Subcutaneous adipose tissue (tissue), 4 donors: ENCODE measurements around the gene DDO. TPM values are rescaled to one million over a fixed set of nuclear protein-coding genes. Genes with fewer than 3 reads are reported as not detected.

ENCODE experiments used
- total RNA-seq, 4 donors: library from RNA; depleted of rRNA; stranded (reverse); fragments of >200 nt; gene quantifications; one replicate each; pipeline ENCODE4 v1.1.0, GENCODE V29; 2016
- TF ChIP-seq, protein P1 (sequence below): fragments of 450-650 bp; IDR thresholded peaks from one replicate; pipeline ENCODE4 v1.5.1; 2016; ENCODE audit warnings: low read depth, mild to moderate bottlenecking, control low read depth, antibody characterized with exemption, moderate library complexity

The DDO gene
- total RNA-seq, 4 donors from 2014 or later = 1.3 to 5.6 (median 2.2) TPM

DNA sequence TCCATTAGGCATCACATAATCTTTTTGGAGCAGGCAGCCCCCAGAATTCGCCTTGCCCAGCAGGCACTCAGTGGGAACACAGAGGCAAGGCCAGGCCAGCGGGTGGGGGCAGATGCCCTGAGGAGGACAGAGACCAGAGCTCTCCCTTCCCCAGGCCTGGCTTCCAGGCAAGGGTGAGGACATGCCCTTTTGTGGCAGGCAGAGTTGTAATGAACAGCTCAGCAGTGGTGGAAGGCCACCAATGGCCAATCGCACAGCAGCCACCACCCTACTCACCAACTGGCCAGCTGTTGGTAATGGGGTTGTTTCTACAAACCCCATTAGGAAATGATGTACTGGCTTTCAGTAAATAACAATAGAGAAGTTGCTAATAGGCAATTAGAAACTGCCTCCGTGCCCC lies 15.4 kb upstream of the DDO start:
- TF ChIP-seq, protein P1, sequence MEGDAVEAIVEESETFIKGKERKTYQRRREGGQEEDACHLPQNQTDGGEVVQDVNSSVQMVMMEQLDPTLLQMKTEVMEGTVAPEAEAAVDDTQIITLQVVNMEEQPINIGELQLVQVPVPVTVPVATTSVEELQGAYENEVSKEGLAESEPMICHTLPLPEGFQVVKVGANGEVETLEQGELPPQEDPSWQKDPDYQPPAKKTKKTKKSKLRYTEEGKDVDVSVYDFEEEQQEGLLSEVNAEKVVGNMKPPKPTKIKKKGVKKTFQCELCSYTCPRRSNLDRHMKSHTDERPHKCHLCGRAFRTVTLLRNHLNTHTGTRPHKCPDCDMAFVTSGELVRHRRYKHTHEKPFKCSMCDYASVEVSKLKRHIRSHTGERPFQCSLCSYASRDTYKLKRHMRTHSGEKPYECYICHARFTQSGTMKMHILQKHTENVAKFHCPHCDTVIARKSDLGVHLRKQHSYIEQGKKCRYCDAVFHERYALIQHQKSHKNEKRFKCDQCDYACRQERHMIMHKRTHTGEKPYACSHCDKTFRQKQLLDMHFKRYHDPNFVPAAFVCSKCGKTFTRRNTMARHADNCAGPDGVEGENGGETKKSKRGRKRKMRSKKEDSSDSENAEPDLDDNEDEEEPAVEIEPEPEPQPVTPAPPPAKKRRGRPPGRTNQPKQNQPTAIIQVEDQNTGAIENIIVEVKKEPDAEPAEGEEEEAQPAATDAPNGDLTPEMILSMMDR = no peak

DNA sequence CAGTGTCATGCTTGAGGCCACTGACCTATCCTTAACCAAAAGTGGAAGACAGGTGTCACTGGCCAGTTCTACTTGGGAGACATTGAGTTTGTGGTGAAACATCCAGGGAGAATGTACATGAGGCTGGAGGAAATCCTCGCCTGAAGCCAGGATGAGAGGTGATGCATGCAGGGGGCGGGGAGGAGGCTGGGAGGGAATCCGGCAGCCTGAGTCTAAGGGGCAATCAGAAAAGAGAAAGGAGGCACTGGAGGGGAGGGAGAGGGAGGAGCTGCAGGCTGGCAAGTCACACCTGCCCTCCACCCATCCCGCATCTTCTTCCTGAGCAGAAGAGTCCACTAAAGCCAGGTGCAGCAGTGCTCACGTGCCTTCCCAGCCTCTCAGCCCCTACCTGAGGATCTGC lies 14.9 kb upstream of the DDO start:
- TF ChIP-seq, protein P1 = no peak

DNA sequence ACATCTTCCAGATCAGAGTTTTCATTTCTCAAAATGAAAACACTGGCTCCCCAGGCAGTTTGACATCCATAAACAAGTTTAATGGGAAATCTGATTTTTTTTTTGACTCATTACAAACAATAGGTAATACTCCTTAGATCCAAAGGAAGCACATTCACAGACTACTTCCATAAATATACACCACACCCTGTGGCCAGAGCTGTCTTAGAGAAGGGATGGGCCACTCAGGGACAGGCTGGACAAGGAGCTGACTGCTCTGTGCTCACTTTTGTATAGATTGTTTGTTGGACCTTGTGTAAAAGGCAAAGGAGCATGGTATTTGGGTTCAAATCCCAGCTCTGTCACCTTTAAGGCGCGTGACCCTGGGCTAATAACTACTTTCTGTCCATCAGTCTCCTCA lies 12.8 kb upstream of the DDO start:
- TF ChIP-seq, protein P1 = no peak

DNA sequence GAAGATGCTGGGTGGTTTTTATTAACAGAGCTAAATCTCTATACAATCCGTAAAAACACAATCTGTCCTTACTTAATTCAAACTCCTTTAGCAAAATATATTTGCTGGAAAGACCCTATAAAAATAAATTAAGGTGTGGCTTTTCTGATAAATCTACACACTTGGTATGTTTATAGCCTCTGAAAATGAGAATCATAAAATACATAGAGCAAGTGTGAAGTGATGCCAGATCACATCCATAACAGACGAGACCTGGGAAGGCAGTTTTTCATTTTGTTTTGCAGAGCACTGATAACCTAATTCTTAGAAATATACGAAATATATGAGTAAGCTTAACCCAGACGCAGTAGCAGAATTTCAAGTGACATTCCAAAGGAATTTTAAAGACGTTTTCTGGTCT lies 10.4 kb upstream of the DDO start:
- TF ChIP-seq, protein P1 = no peak

DNA sequence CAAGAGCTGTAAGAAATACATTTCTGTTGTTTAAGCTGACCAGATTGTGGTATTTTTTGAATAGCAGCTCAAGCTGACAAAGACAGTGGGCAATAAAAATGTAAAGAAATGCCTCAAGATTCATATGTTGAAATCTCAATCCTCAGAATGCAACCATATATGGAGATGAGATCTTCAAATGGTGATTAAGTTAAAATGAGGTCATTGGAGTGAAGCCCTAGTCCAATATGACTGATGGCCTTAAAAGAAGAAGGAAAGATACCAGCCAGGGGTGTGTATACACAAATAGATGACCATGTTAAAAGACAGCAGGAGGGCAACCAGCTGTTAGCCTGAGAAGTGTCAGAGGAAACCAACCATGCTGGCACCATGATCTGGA lies 7.1 kb upstream of the DDO start:
- TF ChIP-seq, protein P1 = no peak

DNA sequence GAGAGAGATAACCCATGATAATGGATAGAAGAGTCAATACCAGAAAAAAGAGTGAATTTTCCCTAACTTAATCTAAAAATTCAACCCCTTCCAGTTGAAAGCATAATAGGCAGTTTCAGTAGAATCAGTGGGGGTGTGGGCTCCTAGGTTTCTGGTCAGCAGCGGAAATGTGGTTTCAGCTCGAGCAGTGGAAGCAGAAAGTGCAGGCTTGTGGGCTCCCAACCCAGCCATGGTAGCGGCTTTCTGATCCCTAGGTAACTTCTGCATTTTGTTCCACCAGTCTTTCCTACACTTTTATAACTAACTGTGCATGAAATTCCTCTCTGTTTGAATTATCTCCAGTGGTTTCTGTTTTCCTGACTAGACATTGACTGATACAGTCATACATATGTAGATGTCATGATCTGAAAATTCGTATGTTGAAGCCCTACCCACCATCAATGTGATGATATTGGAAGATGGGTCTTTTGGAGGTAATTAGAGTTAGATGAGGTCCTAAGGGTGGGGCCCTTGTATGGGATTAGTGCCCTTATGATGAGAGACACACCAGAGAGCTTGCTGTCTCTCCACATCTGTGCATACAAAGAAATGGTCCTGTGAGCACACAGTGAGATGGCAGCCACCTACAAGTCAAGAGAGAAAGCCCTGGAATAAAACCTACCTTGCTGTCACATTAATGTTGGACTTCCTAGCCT lies 6.5 kb upstream of the DDO start:
- TF ChIP-seq, protein P1 = no peak

DNA sequence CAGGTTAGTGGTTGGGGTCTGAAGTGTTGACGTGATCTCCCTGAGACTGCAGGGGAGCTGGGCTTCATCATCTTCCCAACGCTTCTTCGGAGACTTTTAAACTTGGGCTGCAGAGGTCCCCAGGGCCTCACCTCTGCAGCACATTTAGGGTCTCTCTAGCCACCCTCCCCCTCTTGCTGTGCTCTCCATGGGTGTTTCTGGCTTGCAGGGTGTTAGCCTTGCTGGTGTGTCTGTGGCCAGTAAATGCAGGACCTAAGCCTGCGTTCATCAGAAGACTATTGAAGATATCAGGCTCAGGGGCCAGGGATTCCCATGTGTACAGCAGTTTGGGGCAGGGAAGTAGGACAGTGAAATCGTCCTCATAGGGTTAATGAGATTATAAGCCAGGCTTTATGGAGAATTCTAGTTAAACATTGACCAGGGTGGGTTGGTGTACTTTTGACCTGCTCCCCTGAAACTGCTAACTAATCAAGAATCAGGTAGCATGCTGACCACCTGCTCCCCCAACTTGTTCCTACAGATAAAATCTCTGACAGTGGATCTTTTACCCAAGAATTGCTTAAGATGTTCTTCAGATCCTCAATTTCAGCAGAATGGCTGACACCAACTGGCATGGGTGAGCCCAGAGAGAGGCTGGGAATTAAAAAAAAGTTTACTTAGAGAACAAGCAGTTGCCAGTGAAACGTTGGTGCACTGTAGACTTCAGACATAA lies 3.8 kb upstream of the DDO start:
- TF ChIP-seq, protein P1 = no peak
